GM18498 (cell line): ENCODE measurements around the gene VAMP4.
A peak's percentile ranks its signal among the peaks of the same experiment; 100 is the strongest.
"Not testable (repeated sequence)": the region's sequence is repeated elsewhere in the genome, so short reads cannot be mapped to it uniquely, and the experiment has no call there.

Experiments
- ATAC-seq: cut with Tn5 transposase; IDR thresholded peaks from one replicate; pipeline ENCODE4 v1.9.1; 2021; ENCODE audit warnings: mild to moderate bottlenecking, moderate library complexity; ENCODE audit not compliant: unreplicated experiment

VAMP4 gene

GRCh38 chr1:171753182-171753581, 11.3 kb upstream of the VAMP4 start:
- ATAC-seq, result no peak

DNA sequence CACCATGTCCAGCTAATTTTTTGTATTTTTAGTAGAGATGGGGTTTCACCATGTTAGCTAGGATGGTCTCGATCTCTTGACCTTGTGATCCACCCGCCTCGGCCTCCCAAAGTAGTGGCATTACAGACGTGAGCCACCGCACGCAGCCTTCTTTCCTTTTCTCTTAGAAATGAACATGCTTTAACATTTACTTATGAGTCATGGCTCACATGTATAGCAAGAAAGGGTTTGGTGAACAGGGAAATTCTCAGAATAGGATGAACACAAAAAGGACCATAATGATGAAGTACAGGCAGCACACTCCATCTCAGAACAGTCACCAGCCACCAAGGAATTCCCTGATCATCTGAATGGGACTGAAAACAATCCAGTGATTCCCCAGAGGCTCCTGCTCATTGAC, 9.4 kb upstream of the VAMP4 start:
- ATAC-seq, result no peak

GRCh38 chr1:171748651-171749050, 6.8 kb upstream of the VAMP4 start:
- ATAC-seq, result no peak

GRCh38 chr1:171744986-171745385, 3.1 kb upstream of the VAMP4 start:
- ATAC-seq, result no peak

DNA sequence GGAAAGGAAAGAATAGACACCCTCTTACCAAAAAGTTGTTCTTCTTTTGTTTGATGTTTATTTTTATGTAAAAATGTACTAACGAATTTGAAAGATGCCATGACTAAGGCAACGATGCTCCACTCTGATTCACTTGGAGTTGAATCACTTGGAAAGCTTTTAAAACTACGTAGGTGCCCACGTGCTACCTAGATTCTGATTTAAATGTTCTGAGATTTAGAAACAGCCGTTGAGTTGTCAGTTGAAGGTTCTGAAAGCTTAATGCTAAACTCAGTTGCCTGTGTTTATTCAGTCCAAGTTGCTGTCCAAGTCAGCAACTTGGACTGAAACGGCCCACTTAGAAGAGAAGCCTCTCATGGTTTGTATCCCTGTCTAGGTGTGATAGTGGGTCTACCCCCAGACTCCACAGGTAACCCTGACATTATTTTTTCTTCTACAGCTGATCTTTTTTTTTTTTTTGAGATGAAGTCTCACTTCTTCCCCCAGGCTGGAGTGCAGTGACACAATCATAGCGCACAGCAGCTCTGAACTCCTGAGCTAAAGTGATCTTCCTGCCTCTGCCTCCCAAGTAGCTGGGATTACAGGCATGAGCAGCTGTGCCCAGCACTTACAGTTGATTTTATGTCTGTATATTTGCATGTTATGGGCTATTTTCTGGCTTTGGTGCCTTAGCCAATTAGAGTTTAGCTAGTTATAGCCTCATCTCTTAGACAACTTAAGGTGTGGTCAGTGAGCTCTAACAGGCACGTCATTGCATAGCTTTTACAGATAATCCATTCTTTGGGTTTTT, 1.4 kb upstream of the VAMP4 start:
- no peak for ATAC-seq

GRCh38 chr1:171742577-171742922, 685 bp upstream of the VAMP4 start:
- peak; percentile 5 for ATAC-seq

DNA sequence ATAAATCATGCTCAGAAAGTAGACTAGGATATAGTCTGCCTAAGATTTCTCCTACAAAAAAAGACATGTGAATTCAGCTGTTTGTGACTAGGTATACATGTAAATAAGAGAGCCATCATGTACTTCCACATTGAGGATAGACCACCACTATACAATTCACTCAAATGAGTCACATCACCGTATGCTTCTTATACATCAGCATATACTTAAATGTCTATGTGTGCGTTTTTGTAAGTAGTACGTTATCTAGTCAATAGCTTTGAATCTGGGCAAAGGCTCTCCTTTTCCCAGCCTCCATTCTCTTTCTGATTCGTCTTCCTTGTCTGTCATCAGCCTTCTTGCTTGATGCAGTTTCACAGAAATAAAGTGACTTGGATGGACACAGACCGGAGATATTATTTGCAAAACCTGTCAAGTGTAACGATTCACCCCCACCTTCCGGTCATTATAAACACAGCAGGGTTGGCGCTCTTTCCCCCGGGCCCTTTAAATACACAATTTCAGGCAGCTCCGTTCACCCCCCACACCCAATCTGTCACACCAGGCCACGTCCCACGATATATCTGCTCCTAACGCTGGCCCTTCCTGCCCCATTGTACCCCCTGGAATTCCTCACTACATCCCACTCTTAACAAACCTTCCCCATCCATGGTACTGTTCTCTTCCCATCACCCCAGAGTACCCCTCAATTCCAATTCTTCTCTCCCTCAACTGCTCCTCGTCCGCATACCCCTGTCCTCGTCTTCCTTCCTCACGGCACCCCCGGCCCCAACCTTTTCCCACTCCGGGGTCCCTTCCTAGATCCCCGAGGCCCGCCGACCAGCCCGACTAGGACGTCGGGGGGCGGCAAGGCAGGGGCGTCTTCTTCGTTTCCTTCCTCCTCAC, 636 bp downstream of the VAMP4 start:
- peak; percentile 45 for ATAC-seq

DNA sequence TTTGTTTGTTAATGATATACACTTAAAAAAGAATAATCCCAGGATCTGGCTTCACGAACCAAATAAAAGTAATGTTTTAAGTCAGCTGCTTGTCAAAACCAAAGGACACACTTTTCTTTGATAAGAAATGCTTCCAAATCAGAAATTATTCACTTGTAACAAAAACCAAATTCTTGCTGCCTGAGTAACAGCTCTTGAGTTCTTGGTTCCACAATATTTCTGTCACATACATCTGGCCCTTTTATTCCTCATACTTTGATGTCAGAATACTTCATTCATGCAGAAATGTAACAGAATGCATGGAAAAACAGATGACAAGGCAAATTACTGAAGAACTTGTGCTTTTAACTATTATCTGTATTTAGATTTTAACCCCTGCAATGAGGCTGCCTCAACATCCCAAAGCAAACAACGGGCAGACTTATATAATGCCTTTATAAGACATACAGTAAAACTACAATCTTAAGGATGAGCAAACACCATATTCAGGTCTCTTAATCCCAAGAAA, 1.5 kb downstream of the VAMP4 start:
- no peak for ATAC-seq

- no peak for ATAC-seq
Observed at GRCh38 chr1:171739656-171740055, 2.2 kb downstream of the VAMP4 start.

DNA sequence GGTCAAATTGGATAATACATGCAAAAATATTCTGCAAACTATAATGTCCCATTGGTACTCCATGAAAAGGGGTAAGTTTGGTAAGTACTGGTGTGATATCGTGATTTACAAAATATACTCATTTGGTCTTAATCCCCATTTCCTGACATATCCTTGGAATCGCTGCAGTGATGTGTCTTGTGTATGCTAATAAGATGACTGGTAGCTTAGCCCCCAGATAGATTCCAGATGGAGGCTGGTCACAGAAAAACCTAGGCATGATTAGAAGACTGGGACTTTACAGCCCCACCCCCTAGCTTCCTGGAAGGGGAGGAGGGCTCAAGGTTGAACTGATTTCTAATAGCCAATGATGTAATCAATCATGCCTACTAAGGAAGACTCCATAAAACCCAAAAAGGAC, 3.0 kb downstream of the VAMP4 start:
- ATAC-seq, result no peak

DNA sequence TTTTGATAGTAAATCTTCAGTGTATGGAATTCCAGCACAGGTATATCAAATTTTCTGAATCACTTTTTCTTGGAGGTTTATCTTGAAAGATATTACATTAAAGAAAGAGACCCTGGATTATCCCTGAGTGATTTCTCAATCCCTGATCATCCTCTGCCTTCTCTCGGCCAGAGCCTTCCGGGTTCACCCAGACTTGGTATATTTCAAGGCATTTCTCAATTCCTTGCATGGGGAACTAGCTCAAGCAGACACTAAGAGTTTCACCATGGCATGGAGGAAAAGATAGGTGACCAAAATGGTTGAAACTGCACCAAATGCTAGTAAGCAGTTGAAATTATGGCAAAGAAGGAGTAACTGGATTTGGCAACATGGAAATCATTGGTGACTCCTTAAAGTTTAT, 5.7 kb downstream of the VAMP4 start:
- ATAC-seq, result no peak

GRCh38 chr1:171730052-171730451, 11.8 kb downstream of the VAMP4 start:
- no peak for ATAC-seq

DNA sequence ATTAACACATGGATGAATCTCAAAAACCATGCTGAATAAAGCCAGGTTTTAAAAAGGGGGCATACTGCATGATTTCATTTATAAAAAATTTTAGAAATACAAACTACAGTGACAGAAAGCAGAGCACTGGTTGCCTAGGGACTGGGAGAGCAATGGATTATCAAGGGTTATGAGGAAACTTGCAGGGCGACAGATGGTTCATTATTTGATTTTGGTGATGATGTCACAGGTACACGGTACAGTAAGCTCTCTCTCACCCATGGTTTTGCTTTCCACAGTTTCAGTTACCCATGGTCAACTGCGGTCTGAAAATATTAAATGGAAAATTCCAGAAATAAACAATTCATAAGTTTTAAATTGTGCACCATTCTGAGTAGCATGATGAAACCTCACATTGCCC, 14.1 kb downstream of the VAMP4 start:
- ATAC-seq, result no peak

- not testable (repeated sequence) for ATAC-seq
Observed at GRCh38 chr1:171723180-171723579, 18.7 kb downstream of the VAMP4 start.

DNA sequence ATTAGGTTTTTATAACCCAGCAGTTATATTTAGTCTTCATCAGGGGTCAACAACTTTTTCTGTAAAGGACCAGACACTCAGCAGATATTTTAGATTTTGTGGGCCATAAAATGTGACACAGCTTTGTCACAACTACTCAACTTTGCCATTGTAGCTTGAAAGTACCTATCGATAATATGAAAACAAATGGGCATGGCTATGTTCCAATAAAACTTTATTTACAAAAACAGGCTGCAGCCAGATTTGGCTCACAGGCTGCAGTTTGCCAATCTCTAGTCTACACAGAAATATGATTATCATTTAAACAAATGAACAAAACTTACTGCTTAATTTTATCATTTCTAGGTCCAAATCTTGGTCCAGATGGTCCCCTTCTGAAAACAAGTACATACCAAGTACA, 23.0 kb downstream of the VAMP4 start:
- no peak for ATAC-seq

DNA sequence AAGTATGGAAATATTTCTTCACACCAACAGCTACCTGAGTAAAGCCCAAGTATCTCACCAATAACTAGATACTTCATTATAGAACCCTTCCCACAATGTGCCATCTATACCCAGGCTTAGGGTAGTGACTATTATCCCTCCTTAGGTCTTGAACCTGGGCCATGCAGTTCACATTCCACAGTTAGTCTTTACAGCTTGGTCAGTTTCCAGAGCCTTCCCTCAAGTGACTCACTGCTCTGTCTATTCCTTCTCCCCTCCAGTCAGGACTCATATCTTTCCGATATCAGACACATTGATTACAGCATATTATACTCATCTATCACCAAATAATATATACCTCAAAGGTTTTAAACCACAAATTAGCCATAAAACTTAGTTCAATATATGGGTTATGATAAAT, 23.6 kb downstream of the VAMP4 start:
- no peak for ATAC-seq

DNA sequence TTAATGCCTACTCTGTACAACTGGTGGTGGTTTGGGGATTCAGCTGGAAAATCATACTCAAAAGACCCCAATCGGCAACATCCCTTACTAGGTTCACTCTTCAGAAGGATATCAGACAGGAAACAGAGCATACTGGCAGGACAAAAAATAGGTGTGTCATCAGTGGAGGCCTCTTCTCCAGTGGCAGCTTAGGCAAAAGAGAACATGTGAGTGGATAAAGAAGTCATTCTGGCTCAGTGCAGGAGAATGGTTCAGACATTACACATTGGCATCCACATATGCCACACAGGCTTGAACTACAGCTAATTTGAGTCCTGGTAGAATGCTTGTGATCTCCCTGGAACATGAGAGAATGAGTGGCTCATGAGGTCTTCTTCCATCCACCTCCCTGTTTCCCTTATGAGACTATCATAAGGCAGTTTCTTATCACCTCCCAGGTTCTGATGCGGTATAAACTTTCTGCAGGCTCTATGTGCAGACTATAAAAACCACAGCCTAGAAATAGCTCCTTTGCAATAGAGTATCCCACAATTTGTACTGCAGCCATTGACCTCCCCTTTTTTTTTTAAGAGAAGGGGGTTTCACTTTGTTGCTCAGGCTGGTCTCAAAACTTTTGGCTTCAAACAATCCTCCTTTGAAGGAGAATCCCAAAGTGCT, 24.7 kb downstream of the VAMP4 start:
- no peak for ATAC-seq

DNA sequence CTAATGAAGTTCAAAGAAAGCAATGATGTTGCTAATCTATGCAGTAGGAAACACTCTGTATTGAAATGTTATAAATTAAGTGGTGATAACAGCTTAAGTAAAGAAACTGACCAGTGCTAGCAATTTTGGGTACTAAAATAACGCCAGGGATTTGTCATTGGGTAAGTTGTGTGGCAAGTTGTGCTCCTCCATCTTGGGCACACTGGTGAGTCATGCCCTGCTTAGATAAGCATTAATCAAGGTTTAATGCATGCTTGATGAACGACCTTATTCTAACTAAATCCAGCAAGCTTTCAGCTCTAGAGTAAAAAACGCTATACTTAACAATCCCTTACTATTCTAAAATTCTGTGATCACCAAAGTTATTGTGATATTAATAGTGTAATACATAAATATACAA, 25.2 kb downstream of the VAMP4 start:
- no peak for ATAC-seq

DNA sequence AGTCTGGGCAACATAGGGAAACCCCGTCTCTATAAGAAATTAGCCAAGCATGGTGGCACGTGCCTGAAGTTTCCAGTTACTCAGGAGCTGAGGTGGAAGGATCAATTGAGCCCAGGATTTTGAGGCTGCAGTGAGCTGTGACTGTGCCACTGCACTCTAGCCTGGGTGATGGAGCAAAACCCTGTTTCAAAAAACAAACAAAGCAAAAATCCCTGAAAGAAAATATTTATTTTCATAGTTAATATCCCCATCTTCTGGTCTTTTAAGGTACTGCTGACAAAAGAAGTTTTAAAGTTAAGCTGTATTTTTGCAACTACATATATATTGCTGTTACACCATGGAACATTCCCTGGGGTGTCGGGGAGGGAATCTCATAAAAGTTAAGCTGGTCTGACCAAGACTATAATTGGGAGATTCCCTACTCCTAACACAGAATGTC, 26.0 kb downstream of the VAMP4 start:
- ATAC-seq, result no peak

GRCh38 chr1:171712341-171712740, 29.5 kb downstream of the VAMP4 start:
- ATAC-seq, result no peak

- no peak for ATAC-seq
Observed at GRCh38 chr1:171711643-171712042, 30.2 kb downstream of the VAMP4 start.
